Upper lobe of left lung (tissue), 4 donors: ENCODE data around the gene CERS6.

ENCODE experiments used
- CTCF ChIP-seq, 6 experiments: fragments of 450-650 bp in 4 of 6; fragments of 200-600 bp in 2 of 6; sonication (generic) in 2 of 6; IDR thresholded peaks; one replicate each; pipeline ENCODE4 v1.5.1; 2016 to 2019; ENCODE audit warnings: antibody characterized with exemption in 6 of 6
- EP300 ChIP-seq, 4 donors: sonication (generic); formaldehyde crosslinking; IDR thresholded peaks; one replicate each; pipeline ENCODE4 v1.5.1; 2017; ENCODE audit warnings: antibody characterized with exemption in 4 of 4, control low read depth in 2 of 4
- POLR2A ChIP-seq, 4 donors: fragments of 450-650 bp; IDR thresholded peaks; one replicate each; pipeline ENCODE4 v1.5.1; 2016 to 2017; ENCODE audit warnings: antibody characterized with exemption in 4 of 4, mild to moderate bottlenecking in 2 of 4
- POLR2AphosphoS5 ChIP-seq, 2 donors: sonication (generic); formaldehyde crosslinking; IDR thresholded peaks; one replicate each; pipeline ENCODE4 v1.5.1; 2017; ENCODE audit warnings: antibody characterized with exemption in 2 of 2

- no peak for TF ChIP-seq CTCF (IDR thresholded peaks at IDR 0.05)
- no peak for TF ChIP-seq POLR2A (IDR thresholded peaks at IDR 0.05)
- TF ChIP-seq POLR2AphosphoS5 (IDR thresholded peaks at IDR 0.05): no peak
- TF ChIP-seq EP300 (IDR thresholded peaks at IDR 0.05): no peak
Observed at GRCh38 chr2:168810235-168810634, 354.2 kb downstream of the CERS6 start.
